Neural cell (in vitro differentiated cells): Measurements from ENCODE around the gene TCF15. TPM values are rescaled to one million over a fixed set of nuclear protein-coding genes. Genes with fewer than 3 reads are reported as not detected.

Source experiments
- H2AFZ ChIP-seq: fragments of 200-600, 300-800 bp; sonication (generic), shearing (Covaris generic); 2 replicates; pipeline ENCODE4 v1.6.0; 2014; ENCODE audit warnings: low read depth, mild to moderate bottlenecking, antibody characterized with exemption, low read length, moderate library complexity
- H3F3A ChIP-seq: fragments of 200-600 bp; shearing (Covaris generic); 2 replicates; pipeline ENCODE4 v1.6.1; 2016; ENCODE audit warnings: mild to moderate bottlenecking, moderate library complexity, mixed read lengths, antibody characterized with exemption, low read length; ENCODE audit not compliant: insufficient read depth, poor library complexity, severe bottlenecking
- H3K27ac ChIP-seq: fragments of 200-600, 300-800 bp; sonication (generic), shearing (Covaris generic); 2 replicates; pipeline ENCODE4 v1.5.1; 2014; ENCODE audit warnings: mild to moderate bottlenecking, low read length, moderate library complexity
- H3K27me3 ChIP-seq: fragments of 300-800, 200-600 bp; sonication (generic), shearing (Covaris generic); 2 replicates; pipeline ENCODE4 v1.6.0; 2014; ENCODE audit warnings: mild to moderate bottlenecking, low read depth, low read length, moderate library complexity; ENCODE audit not compliant: insufficient read depth
- H3K36me3 ChIP-seq: fragments of 300-800, 200-600 bp; sonication (generic), shearing (Covaris generic); 2 replicates; pipeline ENCODE4 v1.5.1; 2014; ENCODE audit warnings: mild to moderate bottlenecking, antibody characterized with exemption, low read length, moderate library complexity; ENCODE audit not compliant: insufficient read depth
- H3K4me2 ChIP-seq: fragments of 300-800, 200-600 bp; sonication (generic), shearing (Covaris generic); 2 replicates; pipeline ENCODE4 v1.6.0; 2014; ENCODE audit warnings: mild to moderate bottlenecking, low read length
- H3K4me3 ChIP-seq: fragments of 300-800, 200-600 bp; sonication (generic), shearing (Covaris generic); 2 replicates; pipeline ENCODE4 v1.5.1; 2014; ENCODE audit warnings: mild to moderate bottlenecking, low read length, moderate library complexity
- H3K79me2 ChIP-seq: fragments of 200-600 bp; shearing (Covaris generic); replicated peaks from 2 replicates; pipeline ENCODE4 v1.6.0; 2014; ENCODE audit warnings: mild to moderate bottlenecking, low read length, moderate library complexity; ENCODE audit not compliant: insufficient read depth
- H3K9ac ChIP-seq: fragments of 300-800, 200-600 bp; sonication (generic), shearing (Covaris generic); 2 replicates; pipeline ENCODE4 v1.6.1; 2016; ENCODE audit warnings: mild to moderate bottlenecking, low read length, mixed read lengths
- H3K9me2 ChIP-seq: fragments of 200-600 bp; shearing (Covaris generic); 2 replicates; pipeline ENCODE4 v1.6.1; 2016; ENCODE audit warnings: mild to moderate bottlenecking, low read length, mixed read lengths; ENCODE audit not compliant: insufficient read depth
- H3K9me3 ChIP-seq: fragments of 200-600, 300-800 bp; sonication (generic), shearing (Covaris generic); 2 replicates; pipeline ENCODE4 v1.6.1; 2016; ENCODE audit warnings: mild to moderate bottlenecking, mixed run types, low read length, moderate library complexity, mixed read lengths
- H4K20me1 ChIP-seq: fragments of 200-600 bp; shearing (Covaris generic); 2 replicates; pipeline ENCODE4 v1.6.1; 2016; ENCODE audit warnings: mild to moderate bottlenecking, mixed run types; ENCODE audit not compliant: insufficient read depth
- CTCF ChIP-seq: fragments of 450-650 bp; IDR thresholded peaks from 2 replicates; pipeline ENCODE4 v1.5.1; 2014; ENCODE audit warnings: antibody characterized with exemption, mild to moderate bottlenecking, moderate library complexity; ENCODE audit not compliant: poor library complexity, severe bottlenecking
- EP300 ChIP-seq: fragments of 450-650 bp; conservative IDR thresholded peaks from 2 replicates; pipeline ENCODE4 v1.6.1; 2014; ENCODE audit warnings: antibody characterized with exemption, mild to moderate bottlenecking, moderate library complexity; ENCODE audit not compliant: poor library complexity, severe bottlenecking
- EZH2 ChIP-seq: fragments of 200-600, 300-800 bp; shearing (Covaris generic), sonication (generic); IDR thresholded peaks from 2 replicates; pipeline ENCODE4 v1.6.1; 2014; ENCODE audit warnings: antibody characterized with exemption, low read length, borderline replicate concordance, mild to moderate bottlenecking; ENCODE audit not compliant: insufficient read depth, poor library complexity, severe bottlenecking
- MXI1 ChIP-seq: fragments of 450-650 bp; conservative IDR thresholded peaks from 2 replicates; pipeline ENCODE4 v1.6.1; 2014; ENCODE audit warnings: antibody characterized with exemption, mild to moderate bottlenecking; ENCODE audit not compliant: poor library complexity, severe bottlenecking
- POLR2AphosphoS5 ChIP-seq: IDR thresholded peaks from 2 replicates; pipeline ENCODE4 v1.6.1; 2012
- RAD21 ChIP-seq: fragments of 450-650 bp; conservative IDR thresholded peaks from 2 replicates; pipeline ENCODE4 v1.6.1; 2014; ENCODE audit warnings: antibody characterized with exemption, mild to moderate bottlenecking, moderate library complexity
- SMC3 ChIP-seq: fragments of 450-650 bp; conservative IDR thresholded peaks from 2 replicates; pipeline ENCODE4 v1.6.1; 2014; ENCODE audit warnings: antibody characterized with exemption, mild to moderate bottlenecking, moderate library complexity; ENCODE audit not compliant: poor library complexity
- TAF1 ChIP-seq: IDR thresholded peaks from 2 replicates; pipeline ENCODE4 v1.6.1; 2012; ENCODE audit warnings: low read depth
- polyA plus RNA-seq: library from polyadenylated mRNA; depleted of rRNA; stranded (reverse); fragments of >200 nt; gene quantifications from 2 replicates; pipeline ENCODE4 v1.2.3, GENCODE V29; 2014
- TF ChIP-seq, protein P1 (sequence below): IDR thresholded peaks from 2 replicates; pipeline ENCODE4 v1.6.1; 2012; ENCODE audit warnings: borderline replicate concordance

The TCF15 gene
- polyA plus RNA-seq, 1 donor from 2014 or later, result not detected

DNA sequence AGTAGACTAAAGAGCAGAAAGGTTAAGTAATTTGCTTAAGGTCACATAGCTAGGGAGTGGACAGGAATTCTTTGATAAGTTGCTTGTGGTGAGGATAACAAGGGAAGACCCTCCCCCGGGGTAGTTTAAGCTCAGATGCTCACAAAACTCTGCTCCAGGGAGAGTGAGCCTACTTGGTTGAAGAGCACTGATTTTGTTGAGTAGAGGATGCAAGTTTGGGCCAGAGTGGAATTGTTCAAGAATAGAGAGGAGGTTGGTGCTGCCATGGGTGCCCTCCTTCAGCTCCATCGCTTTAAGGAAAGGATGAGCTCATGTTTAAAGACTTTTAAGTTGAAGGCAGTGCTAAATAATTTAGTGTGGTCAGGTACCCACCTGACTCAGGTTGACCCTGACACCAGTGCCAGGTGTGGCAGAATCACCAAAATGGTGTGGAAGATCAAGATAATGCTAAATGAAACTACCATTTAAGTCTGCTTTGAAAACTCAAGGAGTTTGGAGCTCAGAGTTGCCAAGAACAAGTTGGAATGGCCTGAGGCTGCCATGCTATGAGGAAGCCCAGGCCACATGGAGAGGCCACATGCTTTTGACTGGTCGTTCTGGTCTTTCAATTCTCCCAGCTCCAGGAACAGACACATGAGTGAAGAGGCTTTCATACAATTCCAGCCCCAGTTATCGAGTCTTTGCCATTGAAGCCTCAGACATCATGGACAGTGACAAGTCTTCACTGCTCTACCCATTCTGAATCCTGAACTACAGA, 8.0 kb upstream of the TCF15 start:
- Histone ChIP-seq H3K9me2 (no peaks in the 10 kb centered on the region), H4K20me1 (no peaks in the 10 kb centered on the region), H3K9ac (no peak overlapping the region), H3K27me3 (peaks cover under 1% of the 10 kb centered on the region), H3K4me3 (no peak overlapping the region), H3K79me2 (no peaks in the 10 kb centered on the region), H3K36me3 (no peaks in the 10 kb centered on the region), H3K4me2 (no peak overlapping the region), H3K27ac (no peak overlapping the region), H2AFZ (no peak overlapping the region), H3K9me3 (peaks cover 6% of the 10 kb centered on the region), H3F3A (no peaks in the 10 kb centered on the region)
- TF ChIP-seq, protein P1, sequence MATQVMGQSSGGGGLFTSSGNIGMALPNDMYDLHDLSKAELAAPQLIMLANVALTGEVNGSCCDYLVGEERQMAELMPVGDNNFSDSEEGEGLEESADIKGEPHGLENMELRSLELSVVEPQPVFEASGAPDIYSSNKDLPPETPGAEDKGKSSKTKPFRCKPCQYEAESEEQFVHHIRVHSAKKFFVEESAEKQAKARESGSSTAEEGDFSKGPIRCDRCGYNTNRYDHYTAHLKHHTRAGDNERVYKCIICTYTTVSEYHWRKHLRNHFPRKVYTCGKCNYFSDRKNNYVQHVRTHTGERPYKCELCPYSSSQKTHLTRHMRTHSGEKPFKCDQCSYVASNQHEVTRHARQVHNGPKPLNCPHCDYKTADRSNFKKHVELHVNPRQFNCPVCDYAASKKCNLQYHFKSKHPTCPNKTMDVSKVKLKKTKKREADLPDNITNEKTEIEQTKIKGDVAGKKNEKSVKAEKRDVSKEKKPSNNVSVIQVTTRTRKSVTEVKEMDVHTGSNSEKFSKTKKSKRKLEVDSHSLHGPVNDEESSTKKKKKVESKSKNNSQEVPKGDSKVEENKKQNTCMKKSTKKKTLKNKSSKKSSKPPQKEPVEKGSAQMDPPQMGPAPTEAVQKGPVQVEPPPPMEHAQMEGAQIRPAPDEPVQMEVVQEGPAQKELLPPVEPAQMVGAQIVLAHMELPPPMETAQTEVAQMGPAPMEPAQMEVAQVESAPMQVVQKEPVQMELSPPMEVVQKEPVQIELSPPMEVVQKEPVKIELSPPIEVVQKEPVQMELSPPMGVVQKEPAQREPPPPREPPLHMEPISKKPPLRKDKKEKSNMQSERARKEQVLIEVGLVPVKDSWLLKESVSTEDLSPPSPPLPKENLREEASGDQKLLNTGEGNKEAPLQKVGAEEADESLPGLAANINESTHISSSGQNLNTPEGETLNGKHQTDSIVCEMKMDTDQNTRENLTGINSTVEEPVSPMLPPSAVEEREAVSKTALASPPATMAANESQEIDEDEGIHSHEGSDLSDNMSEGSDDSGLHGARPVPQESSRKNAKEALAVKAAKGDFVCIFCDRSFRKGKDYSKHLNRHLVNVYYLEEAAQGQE, result no peak
- TF ChIP-seq SMC3 (no peak), EP300 (no peak), POLR2AphosphoS5 (no peak), TAF1 (no peak), RAD21 (no peak), CTCF (no peak), MXI1 (no peak), EZH2 (no peak)

DNA sequence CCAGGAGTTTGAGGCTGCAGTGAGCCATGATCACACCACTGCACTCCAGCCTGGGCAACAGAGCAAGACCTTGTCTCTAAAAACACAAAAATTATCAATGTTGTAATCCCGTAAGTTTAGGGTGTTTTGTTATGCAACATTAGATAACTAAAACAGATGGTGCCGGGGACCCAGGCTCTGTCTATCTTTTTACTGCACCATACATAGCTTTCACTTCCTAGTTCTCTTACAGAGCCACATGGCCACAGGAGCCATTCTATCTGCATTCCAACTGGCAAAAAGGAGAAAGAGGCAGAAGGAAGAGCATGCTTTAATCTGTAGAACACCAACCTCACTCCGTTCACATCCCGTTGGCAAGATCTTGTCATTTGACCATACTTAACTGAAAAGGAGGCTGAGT, 5.4 kb upstream of the TCF15 start:
- no peaks in the 10 kb centered on the region for H3F3A ChIP-seq
- H3K9me2 ChIP-seq, result no peaks in the 10 kb centered on the region
- TF ChIP-seq EP300, result no peak
- no peak overlapping the region for H3K4me2 ChIP-seq
- no peaks in the 10 kb centered on the region for H3K36me3 ChIP-seq
- no peak overlapping the region for H2AFZ ChIP-seq
- H4K20me1 ChIP-seq, result no peaks in the 10 kb centered on the region
- H3K79me2 ChIP-seq, result no peaks in the 10 kb centered on the region
- H3K9ac ChIP-seq, result no peak overlapping the region
- peaks cover 6% of the 10 kb centered on the region for H3K9me3 ChIP-seq
- H3K4me3 ChIP-seq, result no peak overlapping the region
- no peak overlapping the region for H3K27ac ChIP-seq
- peaks cover 26% of the 10 kb centered on the region for H3K27me3 ChIP-seq
